IMR-90 (cell line): ENCODE measurements around the gene CFAP161. TPM values are rescaled to one million over a fixed set of nuclear protein-coding genes. Genes with fewer than 3 reads are reported as not detected.

Source experiments
- ATAC-seq: fragments of 200-7000 bp; cut with Tn5 transposase; 2 replicates; pipeline ENCODE4 v1.9.1; 2020; ENCODE audit warnings: low read depth, mild to moderate bottlenecking, moderate library complexity
- BruUV-seq: library from RNA; stranded (reverse); fragments of 400-500 nt; replicated peaks from 2 replicates; lab custom pipeline; 2021; lab: Mats Ljungman, UMichigan
- CTCF ChIA-PET: fragments of 300-600 bp; formaldehyde crosslinking; extraction: SDS; loops from one replicate; lab custom pipeline; 2021; ENCODE audit warnings: antibody characterized with exemption; lab: Yijun Ruan, JAX
- POLR2A ChIA-PET: fragments of 300-600 bp; sonication (Branson Sonifier 250); formaldehyde crosslinking; loops from one replicate; lab custom pipeline; 2022; ENCODE audit warnings: antibody characterized with exemption; ENCODE audit not compliant: unreplicated experiment; lab: Charles Lee
- DNase-seq: peaks from one replicate; pipeline ENCODE4 v3.0.0; 2013
- H2AFZ ChIP-seq: replicated peaks from 2 replicates; pipeline ENCODE3; 2013; ENCODE audit warnings: low read length, mild to moderate bottlenecking; ENCODE audit not compliant: poor library complexity
- H2AK5ac ChIP-seq: 2 replicates; pipeline ENCODE4 v1.6.1; 2013; ENCODE audit warnings: low read depth, low read length, inconsistent platforms
- H2AK9ac ChIP-seq: replicated peaks from 2 replicates; pipeline ENCODE3; 2013; ENCODE audit warnings: mild to moderate bottlenecking, low read depth, low read length, moderate library complexity; ENCODE audit not compliant: poor library complexity
- H2BK120ac ChIP-seq: 2 replicates; pipeline ENCODE4 v1.6.1; 2013; ENCODE audit warnings: low read depth, low read length, inconsistent platforms
- H2BK15ac ChIP-seq: 3 replicates; pipeline ENCODE4 v1.6.1; 2013; ENCODE audit warnings: low read depth, low read length, inconsistent platforms
- H2BK20ac ChIP-seq: 2 replicates; pipeline ENCODE4 v1.6.1; 2013; ENCODE audit warnings: low read depth, mild to moderate bottlenecking, inconsistent platforms, low read length, moderate library complexity
- H2BK5ac ChIP-seq: 2 replicates; pipeline ENCODE4 v1.6.1; 2013; ENCODE audit warnings: mild to moderate bottlenecking, low read depth, low read length, inconsistent platforms; ENCODE audit not compliant: poor library complexity, severe bottlenecking
- H3K14ac ChIP-seq: replicated peaks from 2 replicates; pipeline ENCODE4 v1.6.1; 2013; ENCODE audit warnings: low read depth, low read length, inconsistent platforms
- H3K18ac ChIP-seq: 2 replicates; pipeline ENCODE4 v1.6.1; 2013; ENCODE audit warnings: low read depth, low read length, control low read depth
- H3K23ac ChIP-seq: 2 replicates; pipeline ENCODE4 v1.6.1; 2013; ENCODE audit warnings: low read depth, low read length, inconsistent platforms
- H3K27ac ChIP-seq: 2 replicates; pipeline ENCODE4 v1.5.1; 2013; ENCODE audit warnings: mild to moderate bottlenecking, control low read depth, low read length; ENCODE audit not compliant: insufficient read depth
- H3K27me3 ChIP-seq: 2 replicates; pipeline ENCODE4 v1.6.1; 2013; ENCODE audit warnings: low read length; ENCODE audit not compliant: control insufficient read depth, insufficient read depth
- H3K36me3 ChIP-seq: 2 replicates; pipeline ENCODE4 v1.6.1; 2013; ENCODE audit warnings: low read length, mixed read lengths; ENCODE audit not compliant: control insufficient read depth, insufficient read depth
- H3K4ac ChIP-seq: 2 replicates; pipeline ENCODE4 v1.6.1; 2013; ENCODE audit warnings: low read depth, low read length, inconsistent platforms
- H3K4me1 ChIP-seq: 2 replicates; pipeline ENCODE4 v1.6.1; 2013; ENCODE audit warnings: low read length, mixed read lengths; ENCODE audit not compliant: control insufficient read depth, insufficient read depth
- H3K4me2 ChIP-seq: 2 replicates; pipeline ENCODE4 v1.6.1; 2013; ENCODE audit warnings: low read depth, mild to moderate bottlenecking, control low read depth, low read length, moderate library complexity
- H3K4me3 ChIP-seq: 2 replicates; pipeline ENCODE4 v1.5.1; 2013; ENCODE audit warnings: low read depth, mild to moderate bottlenecking, control low read depth, low read length, moderate library complexity; ENCODE audit not compliant: insufficient read depth
- H3K56ac ChIP-seq: 2 replicates; pipeline ENCODE4 v1.6.1; 2013; ENCODE audit warnings: low read length, inconsistent platforms; ENCODE audit not compliant: insufficient read depth; ENCODE audit errors: extremely low read depth
- H3K79me1 ChIP-seq, 2 experiments: 2 replicates each; pipeline ENCODE4 v1.6.1; 2013; ENCODE audit warnings: low read length in 2 of 2, inconsistent platforms in 1 of 2, low read depth in 1 of 2
- H3K9ac ChIP-seq: 2 replicates; pipeline ENCODE4 v1.6.1; 2013; ENCODE audit warnings: low read depth, low read length, control low read depth
- H3K9me1 ChIP-seq: 2 replicates; pipeline ENCODE4 v1.6.1; 2013; ENCODE audit warnings: low read length, inconsistent platforms; ENCODE audit not compliant: insufficient read depth
- H3K9me3 ChIP-seq: 2 replicates; pipeline ENCODE4 v1.6.1; 2013; ENCODE audit warnings: low read length; ENCODE audit not compliant: control insufficient read depth, insufficient read depth
- H4K20me1 ChIP-seq: 2 replicates; pipeline ENCODE4 v1.6.1; 2013; ENCODE audit warnings: low read length, inconsistent platforms; ENCODE audit not compliant: insufficient read depth
- H4K5ac ChIP-seq: 2 replicates; pipeline ENCODE4 v1.6.1; 2013; ENCODE audit warnings: mild to moderate bottlenecking, low read depth, low read length, control low read depth
- H4K8ac ChIP-seq, 2 experiments: 2 replicates each; pipeline ENCODE4 v1.6.1; 2013; ENCODE audit warnings: low read depth in 2 of 2, low read length in 2 of 2, control low read depth in 1 of 2, inconsistent platforms in 1 of 2
- H4K91ac ChIP-seq: 2 replicates; pipeline ENCODE4 v1.6.1; 2013; ENCODE audit warnings: low read depth, low read length, inconsistent platforms; ENCODE audit not compliant: insufficient read depth
- BHLHE40 ChIP-seq: fragments of 150-350 bp; IDR thresholded peaks from 2 replicates; pipeline ENCODE4 v1.6.1; 2016; ENCODE audit warnings: mild to moderate bottlenecking, low read depth, low read length
- CEBPB ChIP-seq: IDR thresholded peaks from 2 replicates; pipeline ENCODE4 v1.6.1; 2012; ENCODE audit warnings: low read depth, low read length, improper control_type of control experiment
- CHD1 ChIP-seq: IDR thresholded peaks from 2 replicates; pipeline ENCODE4 v1.6.1; 2012; ENCODE audit warnings: low read depth, low read length, improper control_type of control experiment
- CTCF ChIP-seq: conservative IDR thresholded peaks from 2 replicates; pipeline ENCODE4 v1.5.1; 2012; ENCODE audit warnings: mild to moderate bottlenecking, low read depth, low read length, improper control_type of control experiment
- FOS ChIP-seq: fragments of 150-350 bp; IDR thresholded peaks from 2 replicates; pipeline ENCODE4 v1.6.1; 2016; ENCODE audit warnings: low read depth, low read length
- MAZ ChIP-seq: IDR thresholded peaks from 2 replicates; pipeline ENCODE4 v1.6.1; 2012; ENCODE audit warnings: low read depth, mild to moderate bottlenecking, low read length, improper control_type of control experiment, moderate library complexity, borderline replicate concordance
- MXI1 ChIP-seq: IDR thresholded peaks from 2 replicates; pipeline ENCODE4 v1.6.1; 2012; ENCODE audit warnings: low read depth, mild to moderate bottlenecking, low read length, moderate library complexity, borderline replicate concordance
- NFE2L2 ChIP-seq: fragments of 150-350 bp; IDR thresholded peaks from 2 replicates; pipeline ENCODE4 v1.6.1; 2016; ENCODE audit warnings: low read depth, mild to moderate bottlenecking, low read length
- POLR2A ChIP-seq: IDR thresholded peaks from 2 replicates; pipeline ENCODE4 v1.6.1; 2012; ENCODE audit warnings: mild to moderate bottlenecking, low read depth, low read length
- RAD21 ChIP-seq: IDR thresholded peaks from 2 replicates; pipeline ENCODE4 v1.6.1; 2012; ENCODE audit warnings: low read length, improper control_type of control experiment
- RCOR1 ChIP-seq: IDR thresholded peaks from 2 replicates; pipeline ENCODE4 v1.6.1; 2012; ENCODE audit warnings: mild to moderate bottlenecking, low read length, improper control_type of control experiment; ENCODE audit not compliant: insufficient replicate concordance
- RFX5 ChIP-seq: IDR thresholded peaks from 2 replicates; pipeline ENCODE4 v1.8.0; 2012; ENCODE audit warnings: low read depth, mild to moderate bottlenecking, low read length, moderate library complexity
- SMC3 ChIP-seq: fragments of 150-350 bp; IDR thresholded peaks from 2 replicates; pipeline ENCODE4 v1.6.1; 2016; ENCODE audit warnings: low read depth, mild to moderate bottlenecking, antibody characterized with exemption, low read length, moderate library complexity
- USF2 ChIP-seq: fragments of 150-350 bp; IDR thresholded peaks from 2 replicates; pipeline ENCODE4 v1.6.1; 2017; ENCODE audit warnings: mild to moderate bottlenecking, antibody characterized with exemption, low read length, low read depth
- WGBS, 2 experiments: methylation state at CpG; one replicate each; pipeline versions ENCODE4 v1.1.5 to v1.1.7; 2013; ENCODE audit warnings: missing lambda C conversion rate in 2 of 2; ENCODE audit not compliant: insufficient read length in 1 of 2; ENCODE audit errors: extremely low coverage in 2 of 2; 5-methylcytosine and 5-hydroxymethylcytosine counted together
- dilution Hi-C: fragments of 300-500 bp; cut with HindIII; formaldehyde crosslinking; loops from one replicate; pipeline ENCODE4 v1.14.3; 2018; ENCODE audit warnings: low sequenced_read_pairs; ENCODE audit not compliant: unreplicated experiment
- in situ Hi-C: fragments of 300-500 bp; cut with MboI; formaldehyde crosslinking; loops from 3 replicates; pipeline ENCODE4 v1.14.3; 2019; ENCODE audit warnings: low sequenced_read_pairs, inconsistent platforms, mixed read lengths
- intact Hi-C: fragments of 100-400 bp; cut with micrococcal nuclease; formaldehyde crosslinking; loops from 2 replicates; pipeline ENCODE4 v1.10.0; 2022
- polyA plus RNA-seq, 3 experiments: library from polyadenylated mRNA; depleted of rRNA; stranded (reverse); fragments of >200 nt; gene quantifications; 2 replicates each; pipeline ENCODE4 v1.2.3, GENCODE V29; 2012; ENCODE audit warnings: low replicate concordance in 1 of 3
- total RNA-seq: library from RNA; depleted of rRNA; stranded (reverse); fragments of >200 nt; gene quantifications from 2 replicates; pipeline ENCODE4 v1.2.3, GENCODE V29; 2012

The CFAP161 gene
- total and polyA plus RNA-seq, 2 of the 4 experiments (the other 2 are of a cell fraction) = not detected

GRCh38 chr15:81182756-81183438, 48.8 kb downstream of the CFAP161 start:
- DNase-seq (no peak), ATAC-seq (peak; percentile 69)
- H3K14ac ChIP-seq = peak overlapping the region; percentile 85
- no peaks in the 10 kb centered on the region for H3K36me3 ChIP-seq
- peak overlapping the region; percentile 84 for H3K23ac ChIP-seq
- H4K91ac ChIP-seq = peak overlapping the region; percentile 88
- no TSS peak for BruUV-seq
- H4K8ac ChIP-seq = peak overlapping the region; percentile 22 to 77; a peak in 3 of 4 replicates
- peak overlapping the region; percentile 92 for H3K27ac ChIP-seq
- peaks cover 0 to 19% of the 10 kb centered on the region in 2 experiments; a peak in 2 of 4 replicates for H3K79me1 ChIP-seq
- peak overlapping the region; percentile 43 for H3K4me3 ChIP-seq
- H3K9me3 ChIP-seq = no peaks in the 10 kb centered on the region
- H3K9me1 ChIP-seq = peaks cover 9% of the 10 kb centered on the region; the same call in 1 of the 2 replicates
- 41% methylated on average over 4 of the region's 13 CpGs; no CpG with 5 or more reads in 1 of the 2 experiments for whole genome bisulfite sequencing, 2 experiments
- CTCF ChIA-PET = interaction anchor here (0.7 to 1.9 kb wide), 7 partner anchors 13 to 90 kb away, joined by 3 to 11 read pairs (median 4); no protein-coding TSS in a partner anchor
- H3K4ac ChIP-seq = peak overlapping the region; percentile 92
- dilution Hi-C loops (no loop called here), intact Hi-C loops (loop anchor here (2.0 kb wide), 1 partner anchor 18 kb away; no protein-coding TSS in a partner anchor), in situ Hi-C loops (no loop called here)
- peak overlapping the region; percentile 89 for H3K9ac ChIP-seq
- peak overlapping the region; percentile 98; the same call in 1 of the 2 replicates for H2AK5ac ChIP-seq
- no peaks in the 10 kb centered on the region for H4K20me1 ChIP-seq
- H2AK9ac ChIP-seq = no peak overlapping the region
- peak overlapping the region; percentile 95 for H2BK120ac ChIP-seq
- peak overlapping the region; percentile 63; the same call in 2 of the 3 replicates for H2BK15ac ChIP-seq
- peaks cover 23% of the 10 kb centered on the region for H3K4me1 ChIP-seq
- H3K27me3 ChIP-seq = no peaks in the 10 kb centered on the region
- peak overlapping the region; percentile 54 for H2AFZ ChIP-seq
- H3K4me2 ChIP-seq = peak overlapping the region; percentile 97
- H2BK5ac ChIP-seq = peak overlapping the region; percentile 69
- H3K56ac ChIP-seq = peak overlapping the region; percentile 77
- H4K5ac ChIP-seq = peak overlapping the region; percentile 92
- POLR2A ChIA-PET = interaction anchor here (0.6 to 1.7 kb wide), 2 partner anchors 19 to 77 kb away, joined by 4 to 5 read pairs; no protein-coding TSS in a partner anchor
- peak overlapping the region; percentile 86 for H3K18ac ChIP-seq
- peak overlapping the region; percentile 87 for H2BK20ac ChIP-seq
- TF ChIP-seq NFE2L2 (no peak), CTCF (no peak), BHLHE40 (no peak), SMC3 (no peak), POLR2A (no peak), FOS (no peak), MXI1 (no peak), RAD21 (no peak), CHD1 (no peak), CEBPB (no peak), USF2 (no peak), RFX5 (no peak), MAZ (no peak), RCOR1 (no peak)
